DOHH2 (cell line): Measurements from ENCODE around the gene SEC14L2.

Experiments used
- H3F3A ChIP-seq: fragments of 200-600 bp; sonication (generic), shearing (Covaris generic); 2 replicates; pipeline ENCODE4 v1.6.0; 2016; ENCODE audit warnings: antibody characterized with exemption, mild to moderate bottlenecking; ENCODE audit not compliant: control insufficient read depth, insufficient read depth
- H3K27ac ChIP-seq: fragments of 200-600 bp; sonication (generic); 2 replicates; pipeline ENCODE4 v1.5.1; 2014; ENCODE audit warnings: low read depth, mild to moderate bottlenecking, low read length, moderate library complexity
- H3K27me3 ChIP-seq: fragments of 200-600 bp; sonication (generic); 2 replicates; pipeline ENCODE4 v1.6.1; 2014; ENCODE audit warnings: mild to moderate bottlenecking, low read length, mixed read lengths; ENCODE audit not compliant: control insufficient read depth
- H3K36me3 ChIP-seq: fragments of 200-600 bp; sonication (generic); 2 replicates; pipeline ENCODE4 v1.6.1; 2014; ENCODE audit warnings: mild to moderate bottlenecking, low read length, moderate library complexity, mixed read lengths; ENCODE audit not compliant: control insufficient read depth
- H3K4me1 ChIP-seq: fragments of 200-600 bp; sonication (generic); 2 replicates; pipeline ENCODE4 v1.6.1; 2014; ENCODE audit warnings: mild to moderate bottlenecking, low read length, mixed read lengths; ENCODE audit not compliant: control insufficient read depth
- H3K4me2 ChIP-seq: fragments of 200-600 bp; sonication (generic); 2 replicates; pipeline ENCODE4 v1.6.0; 2014; ENCODE audit warnings: mild to moderate bottlenecking, low read length, moderate library complexity
- H3K4me3 ChIP-seq: fragments of 200-600 bp; sonication (generic); 2 replicates; pipeline ENCODE4 v1.5.1; 2014; ENCODE audit warnings: mild to moderate bottlenecking, low read length, mixed read lengths
- H3K79me2 ChIP-seq: fragments of 200-600 bp; sonication (generic); 2 replicates; pipeline ENCODE4 v1.6.1; 2014; ENCODE audit warnings: mild to moderate bottlenecking, low read length, mixed read lengths; ENCODE audit not compliant: control insufficient read depth
- H3K9me2 ChIP-seq: fragments of 200-600 bp; sonication (generic); replicated peaks from 2 replicates; pipeline ENCODE4 v1.6.1; 2014; ENCODE audit warnings: mild to moderate bottlenecking, low read length, mixed read lengths; ENCODE audit not compliant: control insufficient read depth
- H3K9me3 ChIP-seq: fragments of 200-600 bp; sonication (generic); 2 replicates; pipeline ENCODE4 v1.6.1; 2014; ENCODE audit warnings: antibody characterized with exemption, low read length, mixed read lengths; ENCODE audit not compliant: control insufficient read depth, insufficient read depth
- H4K20me1 ChIP-seq: fragments of 200-600 bp; sonication (generic); 2 replicates; pipeline ENCODE4 v1.6.0; 2014; ENCODE audit warnings: low read depth, mild to moderate bottlenecking, antibody characterized with exemption, low read length, moderate library complexity; ENCODE audit not compliant: control insufficient read depth, insufficient read depth
- EZH2phosphoT487 ChIP-seq: fragments of 200-600 bp; sonication (generic); IDR thresholded peaks from 2 replicates; pipeline ENCODE4 v1.6.1; 2017; ENCODE audit warnings: borderline replicate concordance, mild to moderate bottlenecking, antibody characterized with exemption, low read length, moderate library complexity, mixed read lengths
- TF ChIP-seq, protein P1 (sequence below): fragments of 200-600 bp; sonication (generic); IDR thresholded peaks from one replicate; pipeline ENCODE4 v1.5.1; 2014; ENCODE audit warnings: antibody characterized with exemption, mild to moderate bottlenecking, low read depth, low read length; ENCODE audit not compliant: poor library complexity, severe bottlenecking

Gene SEC14L2

DNA sequence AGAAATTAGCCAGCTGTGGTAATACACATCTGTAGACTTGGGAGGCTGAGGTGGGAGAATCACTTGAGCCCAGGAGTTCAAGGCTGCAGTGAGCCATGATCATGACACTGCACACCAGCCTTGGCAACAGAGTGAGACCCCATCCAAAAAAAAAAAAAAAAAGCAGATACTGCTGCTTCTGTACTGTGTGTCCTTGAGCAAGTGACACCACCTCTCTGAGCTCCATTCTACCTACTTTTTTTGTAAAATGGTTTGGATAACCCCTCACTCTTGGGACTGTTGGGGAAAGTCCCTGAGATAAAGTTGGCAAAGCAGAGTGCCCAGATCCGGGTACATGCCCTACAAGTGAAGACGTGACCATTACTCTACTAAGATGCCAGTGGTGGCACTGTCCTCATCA lies 72.3 kb downstream of the SEC14L2 start:
- no peak overlapping the region for H3K4me3 ChIP-seq
- H4K20me1 ChIP-seq = no peaks in the 10 kb centered on the region
- no peak overlapping the region for H3K4me2 ChIP-seq
- no peaks in the 10 kb centered on the region for H3K9me2 ChIP-seq
- H3K27ac ChIP-seq = no peak overlapping the region
- TF ChIP-seq EZH2phosphoT487 = no peak
- TF ChIP-seq, protein P1, sequence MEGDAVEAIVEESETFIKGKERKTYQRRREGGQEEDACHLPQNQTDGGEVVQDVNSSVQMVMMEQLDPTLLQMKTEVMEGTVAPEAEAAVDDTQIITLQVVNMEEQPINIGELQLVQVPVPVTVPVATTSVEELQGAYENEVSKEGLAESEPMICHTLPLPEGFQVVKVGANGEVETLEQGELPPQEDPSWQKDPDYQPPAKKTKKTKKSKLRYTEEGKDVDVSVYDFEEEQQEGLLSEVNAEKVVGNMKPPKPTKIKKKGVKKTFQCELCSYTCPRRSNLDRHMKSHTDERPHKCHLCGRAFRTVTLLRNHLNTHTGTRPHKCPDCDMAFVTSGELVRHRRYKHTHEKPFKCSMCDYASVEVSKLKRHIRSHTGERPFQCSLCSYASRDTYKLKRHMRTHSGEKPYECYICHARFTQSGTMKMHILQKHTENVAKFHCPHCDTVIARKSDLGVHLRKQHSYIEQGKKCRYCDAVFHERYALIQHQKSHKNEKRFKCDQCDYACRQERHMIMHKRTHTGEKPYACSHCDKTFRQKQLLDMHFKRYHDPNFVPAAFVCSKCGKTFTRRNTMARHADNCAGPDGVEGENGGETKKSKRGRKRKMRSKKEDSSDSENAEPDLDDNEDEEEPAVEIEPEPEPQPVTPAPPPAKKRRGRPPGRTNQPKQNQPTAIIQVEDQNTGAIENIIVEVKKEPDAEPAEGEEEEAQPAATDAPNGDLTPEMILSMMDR = no peak
- H3K4me1 ChIP-seq = no peaks in the 10 kb centered on the region
- H3K27me3 ChIP-seq = peaks cover 16% of the 10 kb centered on the region
- H3K79me2 ChIP-seq = no peaks in the 10 kb centered on the region
- H3K36me3 ChIP-seq = no peaks in the 10 kb centered on the region
- H3F3A ChIP-seq = no peaks in the 10 kb centered on the region
- no peaks in the 10 kb centered on the region for H3K9me3 ChIP-seq

DNA sequence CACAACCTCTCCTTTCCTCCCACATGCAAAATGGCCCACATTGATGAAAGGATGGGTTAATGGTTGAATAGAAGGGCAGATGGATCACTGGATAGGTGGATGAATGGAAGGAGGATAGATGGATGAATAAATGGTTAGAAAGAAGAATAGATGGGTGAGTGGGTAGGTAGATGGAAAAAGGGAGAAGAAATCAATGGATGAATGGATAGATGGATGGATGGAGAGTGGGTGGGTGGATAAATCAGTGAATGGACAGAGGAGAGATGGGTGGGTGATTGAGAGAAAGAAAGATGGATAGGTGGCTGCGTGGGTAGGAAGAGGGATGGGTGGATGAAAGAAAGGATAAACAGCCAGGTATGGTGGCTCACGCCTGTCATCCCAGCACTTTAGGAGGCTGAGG lies 73.8 kb downstream of the SEC14L2 start:
- no peaks in the 10 kb centered on the region for H3K36me3 ChIP-seq
- no peaks in the 10 kb centered on the region for H3K9me2 ChIP-seq
- H3K4me2 ChIP-seq = no peak overlapping the region
- H3K4me1 ChIP-seq = no peaks in the 10 kb centered on the region
- H3K27ac ChIP-seq = no peak overlapping the region
- no peaks in the 10 kb centered on the region for H4K20me1 ChIP-seq
- no peaks in the 10 kb centered on the region for H3K9me3 ChIP-seq
- no peaks in the 10 kb centered on the region for H3F3A ChIP-seq
- no peak overlapping the region for H3K4me3 ChIP-seq
- no peak for TF ChIP-seq EZH2phosphoT487
- H3K27me3 ChIP-seq = peaks cover 12% of the 10 kb centered on the region
- no peaks in the 10 kb centered on the region for H3K79me2 ChIP-seq

DNA sequence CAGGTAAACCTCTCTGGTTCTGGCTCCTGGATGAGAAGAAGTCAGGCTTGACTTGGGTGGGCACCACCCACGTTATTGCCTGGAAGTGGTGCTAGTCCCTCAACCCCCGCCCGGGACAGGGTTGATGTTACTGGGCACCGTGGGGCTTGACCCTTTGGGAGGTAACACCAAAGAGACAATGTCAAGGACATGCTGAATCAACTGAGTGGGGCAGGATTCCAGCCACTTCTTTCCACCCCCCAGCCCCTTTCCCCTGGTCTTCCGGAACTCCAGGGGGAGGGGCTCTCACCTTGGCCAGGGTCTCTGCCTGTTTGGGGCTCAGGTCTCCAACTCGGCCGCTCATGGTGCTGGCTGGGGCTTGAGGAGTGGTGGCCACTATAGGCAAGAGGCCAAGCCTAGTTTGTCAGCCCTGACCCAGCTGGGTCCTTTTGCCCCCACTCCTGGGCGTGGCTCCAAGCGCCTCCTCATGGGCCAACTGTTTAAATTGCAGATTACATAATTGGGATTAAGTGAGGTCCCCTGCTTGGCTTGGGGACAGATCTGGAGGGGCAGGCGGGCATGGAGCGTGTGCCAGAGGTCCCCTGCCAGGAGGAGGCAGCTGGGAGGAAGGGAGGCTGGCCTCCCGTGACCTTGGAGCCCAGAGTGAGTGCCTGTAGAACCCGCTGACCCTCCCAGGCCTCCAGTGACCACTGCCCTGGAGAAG lies 74.9 kb downstream of the SEC14L2 start, which contains the start of gene SEC14L3:
SEC14L3 (minus strand) TSS at position 402 of the 703 bp plus-strand sequence; CDS start at position 343, 59 bp downstream.
- H3K4me3 ChIP-seq = no peak within 1 kb of the TSS
- no peak within 1 kb of the TSS for H3K27ac ChIP-seq
- no peaks in the 10 kb centered on the region for H3K4me1 ChIP-seq
- H3K9me2 ChIP-seq = no peaks in the 10 kb centered on the region
- H3K4me2 ChIP-seq = no peak within 1 kb of the TSS
- H3K9me3 ChIP-seq = no peaks in the 10 kb centered on the region
- H3F3A ChIP-seq = no peaks in the 10 kb centered on the region
- no peaks in the 10 kb centered on the region for H4K20me1 ChIP-seq
- H3K79me2 ChIP-seq = no peaks in the 10 kb centered on the region
- H3K27me3 ChIP-seq = peaks cover 5% of the 10 kb centered on the region
- TF ChIP-seq, protein P1 = no peak
- no peak for TF ChIP-seq EZH2phosphoT487
- no peaks in the 10 kb centered on the region for H3K36me3 ChIP-seq

DNA sequence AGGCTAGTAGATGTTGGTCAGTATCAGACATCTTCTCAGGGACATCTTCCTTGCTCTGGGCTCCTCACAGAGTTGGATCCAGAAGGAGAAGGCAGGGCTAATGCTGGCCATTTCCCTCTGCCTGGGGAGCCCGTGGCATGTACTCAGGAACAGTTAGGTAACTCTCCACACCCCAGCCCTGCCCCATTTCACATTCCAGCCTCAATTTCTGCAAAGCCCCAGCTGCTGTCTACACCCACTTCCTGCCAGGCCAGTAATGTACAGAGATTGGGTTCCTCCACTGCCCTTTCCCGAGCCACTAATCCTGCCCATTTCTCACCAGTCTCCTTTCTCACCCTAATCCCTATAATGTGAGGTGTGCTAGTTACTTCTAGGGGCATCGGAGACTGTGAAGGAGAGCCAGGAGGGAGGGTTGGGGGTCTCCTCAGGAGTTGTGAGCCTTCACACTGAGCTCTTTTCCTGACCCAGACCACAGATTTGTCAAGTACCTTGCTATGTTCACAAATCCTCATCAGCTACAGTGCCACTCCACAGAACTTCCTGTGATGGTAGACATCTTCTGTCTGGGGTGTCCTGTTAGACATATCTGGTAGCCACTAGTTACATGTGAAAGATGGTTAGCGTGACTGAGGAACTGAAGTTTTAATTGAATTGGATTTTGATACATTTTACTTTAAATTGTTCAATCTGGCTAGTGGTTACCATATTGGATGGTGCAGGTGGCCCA lies 76.3 kb downstream of the SEC14L2 start:
- no peaks in the 10 kb centered on the region for H3K9me3 ChIP-seq
- H3K36me3 ChIP-seq = no peaks in the 10 kb centered on the region
- no peaks in the 10 kb centered on the region for H3F3A ChIP-seq
- H3K79me2 ChIP-seq = no peaks in the 10 kb centered on the region
- no peaks in the 10 kb centered on the region for H3K4me1 ChIP-seq
- no peaks in the 10 kb centered on the region; the same call in 1 of the 2 replicates for H3K27me3 ChIP-seq
- no peaks in the 10 kb centered on the region for H4K20me1 ChIP-seq
- TF ChIP-seq EZH2phosphoT487 = no peak
- TF ChIP-seq, protein P1 = no peak
- no peak overlapping the region for H3K4me3 ChIP-seq
- no peak overlapping the region for H3K27ac ChIP-seq
- no peaks in the 10 kb centered on the region for H3K9me2 ChIP-seq
- no peak overlapping the region for H3K4me2 ChIP-seq
